NCI-H1048 (cell line): ENCODE results near the gene FSTL5.

Experiments
- DNase-seq: peaks from one replicate; lab custom pipeline; 2025; lab: John Stamatoyannopoulos, UW

The FSTL5 gene

GRCh38 chr4:161704040-161704439 is 459.8 kb downstream of the FSTL5 start:
- no peak for DNase-seq

DNA sequence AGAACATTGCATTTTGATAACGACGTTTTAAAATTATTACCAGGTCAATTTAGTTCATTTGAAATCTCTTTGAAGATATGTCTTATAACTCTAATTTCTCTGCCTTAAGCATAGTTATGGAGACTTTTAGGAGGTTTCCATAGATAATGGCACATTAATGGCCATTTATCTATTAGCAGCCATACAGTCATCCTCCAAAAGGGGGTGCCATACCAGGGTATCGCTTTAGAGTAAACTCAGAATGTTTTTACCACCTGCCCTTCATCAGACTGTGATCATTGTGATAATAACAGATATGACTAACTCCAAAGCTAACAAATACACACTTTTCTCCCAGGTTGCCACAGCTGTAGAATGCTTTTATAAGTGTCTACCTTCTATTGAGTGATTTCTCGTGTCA is 461.5 kb downstream of the FSTL5 start:
- no peak for DNase-seq

- no peak for DNase-seq
Observed at GRCh38 chr4:161696944-161697343, 466.9 kb downstream of the FSTL5 start.

GRCh38 chr4:161680146-161680545 is 483.7 kb downstream of the FSTL5 start:
- no peak for DNase-seq

GRCh38 chr4:161664740-161665139 is 499.1 kb downstream of the FSTL5 start:
- DNase-seq = no peak

GRCh38 chr4:161663844-161664243 is 500.0 kb downstream of the FSTL5 start:
- no peak for DNase-seq

- DNase-seq = no peak
Observed at GRCh38 chr4:161658676-161659075, 505.1 kb downstream of the FSTL5 start.

DNA sequence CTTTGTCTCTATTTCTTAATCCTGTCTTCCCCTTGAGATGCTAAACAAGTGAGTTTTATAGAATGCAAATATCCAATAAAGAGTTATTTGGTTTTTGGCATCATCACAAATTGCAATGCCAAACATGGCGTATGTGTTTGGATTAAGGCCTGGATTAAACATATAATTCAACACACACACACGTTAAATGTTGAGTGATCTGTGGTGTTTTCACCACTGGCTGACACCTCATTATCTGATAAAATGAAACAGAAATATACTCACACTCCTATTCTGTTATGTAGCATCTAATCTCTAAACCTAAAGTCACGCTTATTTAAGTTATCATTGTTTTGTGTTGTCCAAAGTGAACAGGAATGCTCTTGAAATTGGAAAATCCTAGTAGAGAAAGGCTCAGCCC is 506.2 kb downstream of the FSTL5 start:
- DNase-seq = no peak

DNA sequence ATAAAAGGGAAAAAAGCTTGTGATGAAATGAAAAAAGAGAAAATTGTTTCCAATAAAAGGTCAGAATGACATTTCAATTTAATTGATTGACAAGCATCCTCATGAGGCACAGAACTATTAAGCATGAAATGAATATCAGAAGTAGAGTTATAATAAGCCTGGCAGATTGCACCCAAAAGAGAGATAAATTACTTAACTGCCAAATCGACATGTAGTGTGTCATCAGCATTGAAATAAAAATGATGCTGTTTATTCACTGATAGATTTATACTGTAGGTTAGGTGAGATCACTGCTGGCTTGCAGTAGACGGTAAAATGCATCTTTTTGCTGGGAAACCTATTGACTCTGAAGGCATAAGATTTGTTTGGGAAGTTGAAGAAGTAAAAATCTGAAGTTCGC is 507.2 kb downstream of the FSTL5 start:
- DNase-seq = no peak

- no peak for DNase-seq
Observed at GRCh38 chr4:161655148-161655547, 508.7 kb downstream of the FSTL5 start.

DNA sequence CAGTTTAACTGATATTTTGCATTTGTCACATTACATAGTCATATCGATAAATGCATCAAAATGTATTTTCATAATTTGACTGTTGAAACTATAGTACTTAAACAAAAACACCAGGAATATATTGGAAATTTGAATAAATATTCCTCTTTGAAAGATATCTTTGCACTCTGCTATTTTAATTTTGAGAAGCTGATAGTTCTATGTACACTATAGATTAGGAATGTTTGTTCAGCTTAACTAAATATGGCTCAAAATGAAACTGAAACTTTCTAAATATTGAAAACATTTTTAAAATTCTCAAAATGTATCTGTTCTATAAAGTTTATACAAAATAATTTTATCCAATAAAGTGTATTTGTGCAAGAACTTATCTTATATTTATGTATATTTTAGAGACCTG is 510.1 kb downstream of the FSTL5 start:
- no peak for DNase-seq

- no peak for DNase-seq
Observed at GRCh38 chr4:161651586-161651985, 512.2 kb downstream of the FSTL5 start.

GRCh38 chr4:161650812-161651211 is 513.0 kb downstream of the FSTL5 start:
- DNase-seq = no peak

DNA sequence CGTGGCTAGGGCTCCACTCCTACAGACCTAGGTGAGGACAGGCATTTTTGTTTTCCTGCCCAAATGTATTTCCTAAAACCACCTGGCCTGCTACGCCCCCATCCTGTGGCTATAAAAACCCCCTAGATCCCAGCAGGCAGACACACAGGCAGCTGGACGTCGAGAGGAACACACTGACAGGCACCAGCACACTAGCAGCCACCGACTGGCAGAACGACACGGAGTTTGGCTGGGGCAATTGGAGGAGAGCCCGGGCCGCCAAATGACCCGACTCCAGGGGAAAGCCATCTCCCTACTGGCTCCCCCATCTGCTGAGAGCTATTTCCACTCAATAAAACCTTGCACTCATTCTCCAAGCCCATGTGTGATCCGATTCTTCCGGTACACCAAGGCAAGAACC is 516.0 kb downstream of the FSTL5 start:
- DNase-seq = no peak

GRCh38 chr4:161642708-161643107 is 521.1 kb downstream of the FSTL5 start:
- peak; percentile 20 for DNase-seq

DNA sequence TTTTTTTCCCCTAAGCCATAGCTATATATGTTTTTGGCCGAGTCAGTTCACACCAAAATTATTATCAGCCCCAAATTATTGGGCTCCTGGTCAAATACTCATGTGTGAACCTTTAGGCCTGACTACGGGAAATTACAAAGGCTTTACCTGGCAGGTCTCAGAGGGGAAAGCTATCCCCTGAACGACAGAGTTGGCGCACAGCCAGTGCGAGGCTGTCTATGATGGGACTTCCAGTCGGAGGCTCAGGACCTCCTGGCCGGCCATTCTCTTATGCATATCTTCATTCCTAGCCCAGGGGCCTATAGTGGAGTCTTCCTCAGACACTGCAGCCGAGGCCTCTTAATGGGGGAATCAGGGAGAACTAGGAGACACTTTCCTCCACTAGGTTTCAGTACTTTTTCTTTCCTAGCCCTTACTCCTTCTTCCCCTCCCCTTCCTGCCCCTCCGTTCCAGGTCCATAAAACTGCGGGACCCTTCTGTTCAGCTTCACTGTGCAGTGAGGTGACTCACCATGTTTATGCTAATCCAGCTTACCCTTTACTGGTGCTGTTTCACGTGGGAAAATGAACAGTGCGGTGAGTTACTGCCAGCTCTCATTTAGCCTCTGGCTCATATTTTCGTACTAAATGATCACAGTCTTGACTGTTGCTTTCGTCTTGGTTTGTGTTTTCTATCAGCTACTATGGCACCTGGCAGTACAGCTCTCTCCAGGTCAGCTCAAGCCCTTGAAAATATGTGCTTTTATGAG is 533.9 kb downstream of the FSTL5 start:
- no peak for DNase-seq

- no peak for DNase-seq
Observed at GRCh38 chr4:161604516-161605300, 559.1 kb downstream of the FSTL5 start.

DNA sequence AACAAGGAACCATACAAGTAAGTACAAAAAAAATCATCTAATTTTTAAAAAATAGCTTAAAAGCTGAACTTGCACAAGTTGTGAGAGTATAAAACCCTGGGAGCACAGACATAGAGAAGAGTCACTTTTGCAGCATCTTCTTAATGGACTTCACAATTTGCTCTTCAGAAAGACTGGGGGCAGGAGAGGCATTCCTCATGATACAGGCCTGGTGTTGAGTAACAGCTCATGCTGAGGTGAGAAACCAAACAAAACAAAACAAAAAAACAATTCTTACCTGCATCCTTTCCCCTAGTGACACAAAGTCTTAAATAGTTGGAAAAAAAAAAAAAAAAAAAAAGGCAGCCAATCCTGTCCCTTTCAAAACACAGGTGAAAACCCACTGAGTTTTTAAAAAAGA is 562.8 kb downstream of the FSTL5 start:
- DNase-seq = no peak

- DNase-seq = no peak
Observed at GRCh38 chr4:161595230-161595771, 568.5 kb downstream of the FSTL5 start.

DNA sequence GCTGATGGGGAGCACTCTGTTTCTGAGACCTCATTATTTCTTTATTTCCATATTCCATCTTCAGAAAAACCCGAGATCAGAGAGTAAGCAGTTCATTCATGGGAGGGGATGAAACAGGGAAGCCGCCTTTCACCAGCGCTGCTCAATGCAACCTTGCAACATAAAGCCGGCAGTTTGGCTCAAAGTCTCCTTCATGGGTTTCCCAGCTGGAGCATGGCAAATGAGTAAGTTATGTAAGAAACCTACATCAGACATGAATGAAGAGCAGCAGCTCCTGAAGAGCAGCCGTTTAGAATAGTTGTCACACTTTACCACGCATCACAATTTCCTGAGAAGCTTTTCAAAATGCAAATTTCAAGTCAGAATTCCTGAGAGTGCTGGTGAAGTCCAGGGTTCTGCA is 578.8 kb downstream of the FSTL5 start:
- no peak for DNase-seq

DNA sequence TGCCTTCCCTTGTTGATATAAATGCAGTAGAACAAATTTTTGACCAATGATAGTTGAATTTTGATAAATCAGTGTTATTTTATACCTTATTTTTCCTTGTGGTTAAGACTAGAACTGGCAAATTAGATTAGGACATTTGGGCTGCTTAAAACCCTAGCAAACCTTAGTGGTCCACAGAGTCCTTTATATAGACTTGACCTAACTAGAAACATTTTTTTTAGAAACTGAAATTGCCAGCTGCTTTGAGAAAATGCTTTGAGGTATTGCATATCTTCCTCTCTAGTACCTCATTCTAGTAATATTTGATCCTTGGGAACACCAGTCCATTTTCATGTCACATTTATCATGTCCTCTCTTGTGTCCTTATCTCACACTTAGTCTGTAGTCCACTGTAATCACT is 580.3 kb downstream of the FSTL5 start:
- no peak for DNase-seq

- no peak for DNase-seq
Observed at GRCh38 chr4:161581262-161582230, 582.3 kb downstream of the FSTL5 start.
